SK-N-SH (cell line): ENCODE results near the gene TIAM2. TPM values are rescaled to one million over a fixed set of nuclear protein-coding genes. Genes with fewer than 3 reads are reported as not detected.

Experiments
- CTCF ChIA-PET: fragments of 300-600, 350-600 bp; formaldehyde crosslinking; extraction: SDS; loops from one replicate; lab custom pipeline; 2021; lab: Yijun Ruan, JAX
- POLR2A ChIA-PET: fragments of 350-600 bp; sonication (Branson Sonifier 250); formaldehyde crosslinking; extraction: SDS; loops from one replicate; lab custom pipeline; 2020; ENCODE audit warnings: antibody characterized with exemption, inconsistent platforms; lab: Yijun Ruan, JAX
- DNase-seq: peaks from one replicate; pipeline ENCODE4 v3.0.0; 2012
- H2AFZ ChIP-seq: fragments of 200-600 bp; sonication (generic); 2 replicates; pipeline ENCODE4 v1.8.1; 2016; ENCODE audit warnings: antibody characterized with exemption, mild to moderate bottlenecking, low read depth
- H3F3A ChIP-seq: fragments of 200-600 bp; sonication (generic); replicated peaks from 2 replicates; pipeline ENCODE3; 2016; ENCODE audit warnings: antibody characterized with exemption, mild to moderate bottlenecking; ENCODE audit not compliant: insufficient read depth
- H3K27ac ChIP-seq, 2 experiments: fragments of 200-500 bp in 1 of 2; fragments of 200-600 bp in 1 of 2; sonication (Bioruptor generic) in 1 of 2; sonication (generic), shearing (Covaris generic) in 1 of 2; 2 replicates each; pipeline versions ENCODE4 v1.5.1 to v1.6.1; 2014 to 2016; ENCODE audit warnings: low read depth in 2 of 2, inconsistent platforms in 1 of 2, low read length in 1 of 2, mild to moderate bottlenecking in 1 of 2, mixed read lengths in 1 of 2
- H3K27me3 ChIP-seq: fragments of 200-600 bp; sonication (generic), shearing (Covaris generic); 2 replicates; pipeline ENCODE4 v1.6.1; 2016; ENCODE audit warnings: mixed run types; ENCODE audit not compliant: insufficient read depth
- H3K36me3 ChIP-seq, 2 experiments: fragments of 200-500 bp in 1 of 2; fragments of 200-600 bp in 1 of 2; sonication (Bioruptor generic) in 1 of 2; sonication (generic) in 1 of 2; replicated peaks in 1 of 2; 2 replicates each; pipeline versions ENCODE3 to v1.5.1; 2014 to 2016; ENCODE audit warnings: low read length in 1 of 2, mild to moderate bottlenecking in 1 of 2; ENCODE audit not compliant: insufficient read depth in 2 of 2, control insufficient read depth in 1 of 2
- H3K4me1 ChIP-seq, 2 experiments: fragments of 200-500 bp in 1 of 2; fragments of 200-600 bp in 1 of 2; sonication (Bioruptor generic) in 1 of 2; sonication (generic), shearing (Covaris generic) in 1 of 2; 2 replicates each; pipeline versions ENCODE4 v1.5.1 to v1.6.1; 2014 to 2016; ENCODE audit warnings: low read depth in 1 of 2, low read length in 1 of 2, mixed run types in 1 of 2; ENCODE audit not compliant: insufficient read depth in 2 of 2, control insufficient read depth in 1 of 2
- H3K4me2 ChIP-seq: fragments of 200-600 bp; sonication (generic), shearing (Covaris generic); 2 replicates; pipeline ENCODE4 v1.6.1; 2017; ENCODE audit warnings: mixed run types
- H3K4me3 ChIP-seq, 2 experiments: fragments of 200-500 bp in 1 of 2; fragments of 200-600 bp in 1 of 2; sonication (Bioruptor generic) in 1 of 2; sonication (generic), shearing (Covaris generic) in 1 of 2; 2 replicates each; pipeline versions ENCODE4 v1.5.1 to v1.8.1; 2014 to 2016; ENCODE audit warnings: low read depth in 2 of 2, inconsistent platforms in 1 of 2, low read length in 1 of 2, mild to moderate bottlenecking in 1 of 2, mixed read lengths in 1 of 2, moderate library complexity in 1 of 2
- H3K79me2 ChIP-seq: fragments of 200-600 bp; sonication (generic); 2 replicates; pipeline ENCODE4 v1.8.1; 2017; ENCODE audit warnings: mild to moderate bottlenecking; ENCODE audit not compliant: insufficient read depth
- H3K9ac ChIP-seq: fragments of 200-600 bp; sonication (generic); 2 replicates; pipeline ENCODE4 v1.6.1; 2017; ENCODE audit warnings: mixed run types
- H3K9me2 ChIP-seq: fragments of 200-600 bp; sonication (generic); 2 replicates; pipeline ENCODE4 v1.6.1; 2017; ENCODE audit warnings: mixed run types
- H3K9me3 ChIP-seq: fragments of 200-600 bp; sonication (generic); 2 replicates; pipeline ENCODE4 v1.6.1; 2017; ENCODE audit warnings: mixed run types, mild to moderate bottlenecking, moderate library complexity
- H4K20me1 ChIP-seq: fragments of 200-600 bp; sonication (generic); 2 replicates; pipeline ENCODE4 v1.6.1; 2017; ENCODE audit warnings: mild to moderate bottlenecking, mixed run types; ENCODE audit not compliant: insufficient read depth
- CHD2 ChIP-seq: fragments of 150-350 bp; IDR thresholded peaks from 2 replicates; pipeline ENCODE4 v1.6.1; 2018; ENCODE audit warnings: low read length; ENCODE audit not compliant: partially characterized antibody
- ELF1 ChIP-seq: IDR thresholded peaks from 2 replicates; pipeline ENCODE4 v1.4.0; 2012
- EP300 ChIP-seq, 2 experiments: IDR thresholded peaks; 2 replicates each; pipeline versions ENCODE4 v1.4.0 to v1.6.1; 2012; ENCODE audit warnings: borderline replicate concordance in 1 of 2, low read depth in 1 of 2, low read length in 1 of 2
- GATA2 ChIP-seq: sonication (generic); formaldehyde crosslinking; IDR thresholded peaks from 2 replicates; pipeline ENCODE4 v1.5.0; 2020; ENCODE audit warnings: mild to moderate bottlenecking, missing genetic modification reagents
- IRF3 ChIP-seq: fragments of 150-350 bp; IDR thresholded peaks from 2 replicates; pipeline ENCODE4 v1.6.1; 2016; ENCODE audit warnings: mild to moderate bottlenecking, low read depth, low read length
- MAX ChIP-seq: IDR thresholded peaks from 2 replicates; pipeline ENCODE4 v1.4.0; 2012; ENCODE audit warnings: low read depth
- MXI1 ChIP-seq: IDR thresholded peaks from 2 replicates; pipeline ENCODE4 v1.6.1; 2012; ENCODE audit warnings: mild to moderate bottlenecking, low read depth, low read length, improper control_type of control experiment
- NRF1 ChIP-seq: IDR thresholded peaks from 2 replicates; pipeline ENCODE4 v1.6.1; 2012; ENCODE audit warnings: low read depth, mild to moderate bottlenecking, low read length
- POLR2AphosphoS5 ChIP-seq: IDR thresholded peaks from 2 replicates; pipeline ENCODE4 v1.6.1; 2012; ENCODE audit warnings: low read depth, low read length
- RAD21 ChIP-seq: IDR thresholded peaks from 2 replicates; pipeline ENCODE4 v1.6.1; 2012; ENCODE audit warnings: mild to moderate bottlenecking, low read length
- REST ChIP-seq: IDR thresholded peaks from 2 replicates; pipeline ENCODE4 v1.6.1; 2012; ENCODE audit warnings: mild to moderate bottlenecking, low read depth, low read length, moderate library complexity
- SIN3A ChIP-seq: IDR thresholded peaks from 2 replicates; pipeline ENCODE4 v1.6.1; 2012; ENCODE audit warnings: low read depth, mild to moderate bottlenecking, low read length, moderate library complexity, borderline replicate concordance
- TAF1 ChIP-seq: IDR thresholded peaks from 2 replicates; pipeline ENCODE4 v1.6.1; 2012; ENCODE audit warnings: low read depth, mild to moderate bottlenecking, low read length, moderate library complexity, borderline replicate concordance
- USF1 ChIP-seq: IDR thresholded peaks from 2 replicates; pipeline ENCODE4 v1.4.0; 2012; ENCODE audit warnings: low read depth, borderline replicate concordance
- USF2 ChIP-seq: fragments of 150-350 bp; IDR thresholded peaks from 2 replicates; pipeline ENCODE4 v1.6.1; 2017; ENCODE audit warnings: antibody characterized with exemption, low read length, low read depth, borderline replicate concordance
- WGBS: methylation state at CpG from one replicate; pipeline ENCODE4 v1.1.6; 2017; ENCODE audit warnings: low lambda C conversion rate; 5-methylcytosine and 5-hydroxymethylcytosine counted together
- polyA plus RNA-seq, 3 experiments: library from polyadenylated mRNA; depleted of rRNA; stranded (reverse); fragments of >200 nt; gene quantifications; 2 replicates each; pipeline ENCODE4 v1.2.3, GENCODE V29; 2012

The TIAM2 gene
- polyA plus RNA-seq, 1 of the 3 experiments (the other 2 are of a cell fraction): 13.6 TPM

GRCh38 chr6:155182103-155182502, 187.0 kb downstream of the TIAM2 start:
- CTCF ChIA-PET: interaction anchor here (0.7 kb wide), 1 partner anchor 68 kb away, joined by 3 read pairs; no protein-coding TSS in a partner anchor

More at GRCh38 chr6:155182103-155182502, 187.0 kb downstream of the TIAM2 start:
- no peak for TF ChIP-seq USF2
- no peak for TF ChIP-seq REST
- no peak for TF ChIP-seq MXI1
- TF ChIP-seq TAF1: no peak
- no peak for TF ChIP-seq MAX
- TF ChIP-seq SIN3A: no peak
- no peak for TF ChIP-seq RAD21
- TF ChIP-seq USF1: no peak
- no peak for TF ChIP-seq CHD2
- no peak for TF ChIP-seq POLR2AphosphoS5
- TF ChIP-seq NRF1: no peak
- no peak for TF ChIP-seq GATA2
- no peak for TF ChIP-seq ELF1
- no peak for TF ChIP-seq EP300 (IDR thresholded peaks at IDR 0.05; ENCODE audit: borderline replicate concordance in 1 of 2, low read depth in 1 of 2, low read length in 1 of 2)
- TF ChIP-seq IRF3: no peak
- Histone ChIP-seq H3K79me2 (no peaks in the 10 kb centered on the region), H3K4me1 (peaks cover 12 to 16% of the 10 kb centered on the region in 2 experiments), H3K9me3 (no peaks in the 10 kb centered on the region), H3K4me2 (no peak overlapping the region), H3K27ac (no peak overlapping the region), H3F3A (peaks cover 9% of the 10 kb centered on the region), H3K27me3 (no peaks in the 10 kb centered on the region), H4K20me1 (no peaks in the 10 kb centered on the region), H3K4me3 (no peak overlapping the region), H3K9ac (no peak overlapping the region), H3K36me3 (peaks cover 6 to 11% of the 10 kb centered on the region in 2 experiments), H2AFZ (no peak overlapping the region), H3K9me2 (no peaks in the 10 kb centered on the region)
- POLR2A ChIA-PET: no interaction called here
- 91% methylated on average over 16 of the region's 16 CpGs for WGBS
- no peak for DNase-seq
